PC-9 (cell line): ENCODE data around the gene ME3. TPM values are rescaled to one million over a fixed set of nuclear protein-coding genes. Genes with fewer than 3 reads are reported as not detected.
A peak's percentile ranks its signal among the peaks of the same experiment; 100 is the strongest.

Experiments
- BruUV-seq: library from RNA; stranded (reverse); fragments of 400-500 nt; replicated peaks from 2 replicates; lab custom pipeline; 2021; lab: Mats Ljungman, UMichigan
- CTCF ChIA-PET: fragments of 300-600 bp; sonication (Branson Sonifier 250); formaldehyde crosslinking; loops from one replicate; lab custom pipeline; 2022; ENCODE audit warnings: antibody characterized with exemption; lab: Charles Lee
- POLR2A ChIA-PET: fragments of 300-600 bp; sonication (Branson Sonifier 250); formaldehyde crosslinking; loops from one replicate; lab custom pipeline; 2022; ENCODE audit warnings: antibody characterized with exemption; ENCODE audit not compliant: unreplicated experiment; lab: Charles Lee
- DNase-seq, 2 experiments: peaks; one replicate each; pipeline versions ENCODE4 v3.0.0 to v3.0.0-alpha.2; 2015 to 2022; ENCODE audit warnings: mixed read lengths in 1 of 2
- H2AFZ ChIP-seq: fragments of 200-600 bp; sonication (generic); 2 replicates; pipeline ENCODE4 v1.8.1; 2017; ENCODE audit warnings: antibody characterized with exemption
- H3F3A ChIP-seq: fragments of 200-600 bp; sonication (generic); 2 replicates; pipeline ENCODE4 v1.8.1; 2017; ENCODE audit warnings: antibody characterized with exemption, mild to moderate bottlenecking, low read depth; ENCODE audit not compliant: insufficient read depth
- H3K27ac ChIP-seq: fragments of 200-600 bp; sonication (generic); 2 replicates; pipeline ENCODE4 v1.6.1; 2016; ENCODE audit warnings: mixed run types
- H3K27me3 ChIP-seq: fragments of 200-600 bp; sonication (generic); 2 replicates; pipeline ENCODE4 v1.6.1; 2016; ENCODE audit warnings: low read depth, mixed run types; ENCODE audit not compliant: insufficient read depth
- H3K36me3 ChIP-seq: fragments of 200-600 bp; sonication (generic); 2 replicates; pipeline ENCODE4 v1.6.1; 2016; ENCODE audit warnings: low read depth, mixed run types
- H3K4me1 ChIP-seq: fragments of 200-600 bp; sonication (generic); replicated peaks from 2 replicates; pipeline ENCODE4 v1.6.1; 2016; ENCODE audit warnings: mixed run types; ENCODE audit not compliant: insufficient read depth
- H3K4me2 ChIP-seq: fragments of 200-600 bp; sonication (generic); 2 replicates; pipeline ENCODE4 v1.6.1; 2017; ENCODE audit warnings: mixed run types
- H3K4me3 ChIP-seq: fragments of 200-600 bp; sonication (generic); 2 replicates; pipeline ENCODE4 v1.6.1; 2016; ENCODE audit warnings: mixed run types
- H3K79me2 ChIP-seq: fragments of 200-600 bp; sonication (generic); 2 replicates; pipeline ENCODE4 v1.6.1; 2017; ENCODE audit warnings: low read depth, mixed run types
- H3K9me2 ChIP-seq: fragments of 200-600 bp; sonication (generic); 2 replicates; pipeline ENCODE4 v1.8.1; 2017; ENCODE audit warnings: mild to moderate bottlenecking; ENCODE audit not compliant: insufficient read depth
- H3K9me3 ChIP-seq: fragments of 200-600 bp; sonication (generic); 2 replicates; pipeline ENCODE4 v1.8.1; 2016; ENCODE audit warnings: low read depth; ENCODE audit not compliant: insufficient read depth
- H4K20me1 ChIP-seq: fragments of 200-600 bp; sonication (generic); 2 replicates; pipeline ENCODE4 v1.8.1; 2017; ENCODE audit not compliant: insufficient read depth
- EZH2 ChIP-seq: fragments of 200-600 bp; sonication (generic); IDR thresholded peaks from 2 replicates; pipeline ENCODE4 v1.8.0; 2017; ENCODE audit warnings: antibody characterized with exemption, low read depth
- intact Hi-C: fragments of 100-400 bp; cut with micrococcal nuclease; formaldehyde crosslinking; loops from one replicate; pipeline ENCODE4 v1.10.0; 2022; ENCODE audit not compliant: unreplicated experiment
- total RNA-seq: library from RNA; stranded (reverse); gene quantifications from 2 replicates; pipeline ENCODE4 v1.2.3, GENCODE V29; 2021
- TF ChIP-seq, protein P1 (sequence below): fragments of 200-600 bp; sonication (generic); conservative IDR thresholded peaks from 2 replicates; pipeline ENCODE4 v1.6.1; 2017; ENCODE audit warnings: mixed run types, antibody characterized with exemption, mild to moderate bottlenecking, moderate library complexity

ME3 gene
- total RNA-seq, 1 experiment from 2014 or later, result 34.0 TPM

DNA sequence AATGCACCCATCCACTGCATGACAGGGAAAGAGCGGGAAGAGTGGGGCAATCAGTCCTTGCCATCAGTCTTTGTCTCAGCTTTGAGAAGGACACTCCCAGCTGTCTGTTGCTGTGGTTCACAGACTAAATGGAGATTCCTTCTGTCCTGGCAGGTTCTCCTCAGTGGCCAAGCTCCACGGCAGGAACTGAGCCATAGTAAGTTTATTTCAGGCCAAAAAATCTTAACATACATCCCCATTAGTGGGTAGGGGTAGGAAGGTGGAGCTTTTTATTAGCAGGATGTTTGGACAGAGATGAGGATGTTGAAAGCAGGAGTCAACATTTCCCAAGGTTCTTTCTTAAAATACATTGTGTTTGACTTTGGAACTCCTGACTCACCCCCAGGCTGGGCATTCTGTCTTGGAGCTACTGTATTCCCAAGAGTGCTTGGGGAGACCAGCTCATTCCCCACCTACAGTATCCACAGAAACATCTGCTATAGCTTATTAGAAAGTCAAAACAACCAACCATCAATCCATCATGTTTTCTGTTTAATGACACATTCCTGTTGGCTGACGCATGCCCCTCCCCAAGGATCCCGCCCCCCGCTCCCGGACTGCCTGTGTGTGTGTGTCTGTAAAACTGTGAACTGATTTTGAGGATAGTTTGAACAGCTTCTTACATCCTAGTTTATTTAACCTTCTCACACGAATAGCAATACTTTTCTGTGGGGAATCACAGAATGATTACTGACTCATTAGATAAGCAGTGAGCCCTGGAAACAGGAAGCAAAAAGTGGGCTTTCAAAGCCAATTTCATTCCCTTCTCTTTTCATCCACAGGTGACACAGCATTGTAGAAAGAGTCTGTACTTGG, 188.2 kb downstream of the ME3 start:
- H3F3A ChIP-seq, result peaks cover 43% of the 10 kb centered on the region
- TF ChIP-seq EZH2, result no peak
- TF ChIP-seq, protein P1, sequence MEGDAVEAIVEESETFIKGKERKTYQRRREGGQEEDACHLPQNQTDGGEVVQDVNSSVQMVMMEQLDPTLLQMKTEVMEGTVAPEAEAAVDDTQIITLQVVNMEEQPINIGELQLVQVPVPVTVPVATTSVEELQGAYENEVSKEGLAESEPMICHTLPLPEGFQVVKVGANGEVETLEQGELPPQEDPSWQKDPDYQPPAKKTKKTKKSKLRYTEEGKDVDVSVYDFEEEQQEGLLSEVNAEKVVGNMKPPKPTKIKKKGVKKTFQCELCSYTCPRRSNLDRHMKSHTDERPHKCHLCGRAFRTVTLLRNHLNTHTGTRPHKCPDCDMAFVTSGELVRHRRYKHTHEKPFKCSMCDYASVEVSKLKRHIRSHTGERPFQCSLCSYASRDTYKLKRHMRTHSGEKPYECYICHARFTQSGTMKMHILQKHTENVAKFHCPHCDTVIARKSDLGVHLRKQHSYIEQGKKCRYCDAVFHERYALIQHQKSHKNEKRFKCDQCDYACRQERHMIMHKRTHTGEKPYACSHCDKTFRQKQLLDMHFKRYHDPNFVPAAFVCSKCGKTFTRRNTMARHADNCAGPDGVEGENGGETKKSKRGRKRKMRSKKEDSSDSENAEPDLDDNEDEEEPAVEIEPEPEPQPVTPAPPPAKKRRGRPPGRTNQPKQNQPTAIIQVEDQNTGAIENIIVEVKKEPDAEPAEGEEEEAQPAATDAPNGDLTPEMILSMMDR, result no peak
- CTCF ChIA-PET, result interaction anchor here (0.7 to 1.4 kb wide), 6 partner anchors 13 to 109 kb away, joined by 3 to 7 read pairs (median 5); no protein-coding TSS in a partner anchor
- no peaks in the 10 kb centered on the region for H3K79me2 ChIP-seq
- no peaks in the 10 kb centered on the region for H3K9me3 ChIP-seq
- no peaks in the 10 kb centered on the region for H3K27me3 ChIP-seq
- peak overlapping the region; percentile 63 for H3K4me2 ChIP-seq
- peak overlapping the region; percentile 97 for H3K27ac ChIP-seq
- intact Hi-C loops, result loop anchor here (1.0 to 5.0 kb wide), 7 partner anchors 13 to 259 kb away; no protein-coding TSS in a partner anchor
- H3K4me3 ChIP-seq, result peak overlapping the region; percentile 4; the same call in 1 of the 2 replicates
- no peak overlapping the region for H2AFZ ChIP-seq
- DNase-seq, result peak; percentile 87 to 100
- peaks cover 50% of the 10 kb centered on the region for H3K4me1 ChIP-seq
- 0 out of 2 replicates have a peak, but pooled peaks cover 4% of the 10 kb centered on the region for H3K36me3 ChIP-seq
- H3K9me2 ChIP-seq, result no peaks in the 10 kb centered on the region
- POLR2A ChIA-PET, result interaction anchor here (0.5 to 1.7 kb wide), 19 partner anchors 11 to 1374 kb away, joined by 3 to 22 read pairs (median 5); partner anchors contain the start of gene ME3
- TSS peak; percentile 67 for BruUV-seq
- no peaks in the 10 kb centered on the region for H4K20me1 ChIP-seq

DNA sequence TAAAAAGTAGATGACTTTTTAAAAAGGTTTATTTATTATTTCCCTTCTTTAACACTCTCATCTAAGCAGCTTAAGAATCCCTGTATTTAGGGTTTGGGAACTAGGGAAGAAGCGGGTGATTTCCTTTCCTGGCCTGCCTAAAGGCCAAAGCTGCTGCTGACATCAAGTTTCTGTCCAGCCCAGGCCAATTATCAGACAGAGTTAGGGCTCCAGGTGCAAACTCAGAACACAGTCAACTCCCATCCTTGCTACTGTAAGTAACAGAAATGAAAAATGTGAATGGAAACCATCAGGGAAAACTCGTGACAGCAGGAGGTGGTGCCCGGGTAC, 188.8 kb downstream of the ME3 start:
- ChIA-PET POLR2A (interaction anchor here (0.5 to 1.7 kb wide), 11 partner anchors 10 to 924 kb away, joined by 3 to 22 read pairs (median 6); no protein-coding TSS in a partner anchor), CTCF (interaction anchor here (0.7 to 1.4 kb wide), 5 partner anchors 13 to 109 kb away, joined by 3 to 7 read pairs (median 6); no protein-coding TSS in a partner anchor)
- peak overlapping the region; percentile 63 for H3K4me2 ChIP-seq
- no peak overlapping the region for H2AFZ ChIP-seq
- H3K4me1 ChIP-seq, result peaks cover 50% of the 10 kb centered on the region
- H3K79me2 ChIP-seq, result no peaks in the 10 kb centered on the region
- H3K9me3 ChIP-seq, result no peaks in the 10 kb centered on the region
- no peak overlapping the region for H3K4me3 ChIP-seq
- H3K36me3 ChIP-seq, result 0 out of 2 replicates have a peak, but pooled peaks cover 4% of the 10 kb centered on the region
- TF ChIP-seq, protein P1, result no peak
- TF ChIP-seq EZH2, result no peak
- H3K27ac ChIP-seq, result peak overlapping the region; percentile 97
- no peaks in the 10 kb centered on the region for H3K27me3 ChIP-seq
- H3F3A ChIP-seq, result peaks cover 43% of the 10 kb centered on the region
- no TSS peak for BruUV-seq
- DNase-seq, result no peak
- intact Hi-C loops, result loop anchor here (5.0 kb wide), 1 partner anchor 89 kb away; no protein-coding TSS in a partner anchor
- no peaks in the 10 kb centered on the region for H4K20me1 ChIP-seq
- H3K9me2 ChIP-seq, result no peaks in the 10 kb centered on the region

DNA sequence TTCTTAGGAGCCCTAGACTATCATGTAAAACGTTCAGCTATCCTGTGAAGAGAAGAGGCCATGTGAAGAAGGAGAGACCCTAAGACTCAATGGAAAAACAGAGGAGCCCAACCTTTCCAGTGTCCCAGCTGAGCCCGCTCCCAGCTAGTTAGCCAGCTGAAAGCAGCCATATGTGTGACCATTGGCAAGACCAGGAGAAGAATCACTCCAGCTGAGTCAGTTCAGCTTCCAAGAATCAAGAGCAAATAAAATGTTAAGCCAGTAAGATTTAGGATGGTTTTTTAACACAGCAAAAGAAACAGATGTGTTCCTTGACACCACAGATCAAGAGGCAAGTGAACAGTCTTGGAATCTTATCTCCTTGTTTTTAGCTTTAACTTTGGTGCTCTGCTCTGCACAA, 189.7 kb downstream of the ME3 start:
- no peaks in the 10 kb centered on the region for H4K20me1 ChIP-seq
- H3F3A ChIP-seq, result peaks cover 43% of the 10 kb centered on the region
- CTCF ChIA-PET, result no interaction called here
- intact Hi-C loops, result loop anchor here (5.0 kb wide), 1 partner anchor 90 kb away; no protein-coding TSS in a partner anchor
- no peaks in the 10 kb centered on the region for H3K9me3 ChIP-seq
- H3K36me3 ChIP-seq, result 0 out of 2 replicates have a peak, but pooled peaks cover 4% of the 10 kb centered on the region
- no peak for DNase-seq
- no peaks in the 10 kb centered on the region for H3K79me2 ChIP-seq
- H3K4me1 ChIP-seq, result peaks cover 50% of the 10 kb centered on the region
- BruUV-seq, result no TSS peak
- no peaks in the 10 kb centered on the region for H3K27me3 ChIP-seq
- H3K4me2 ChIP-seq, result peak overlapping the region; percentile 63; the same call in 1 of the 2 replicates
- POLR2A ChIA-PET, result no interaction called here
- peak overlapping the region; percentile 97 for H3K27ac ChIP-seq
- no peak overlapping the region for H2AFZ ChIP-seq
- no peak overlapping the region for H3K4me3 ChIP-seq
- no peak for TF ChIP-seq EZH2
- TF ChIP-seq, protein P1, result no peak
- no peaks in the 10 kb centered on the region for H3K9me2 ChIP-seq
